Kidney capillary endothelial cell (primary cell): ENCODE measurements around the gene ANKRD39.
A peak's percentile ranks its signal among the peaks of the same experiment; 100 is the strongest.

Experiments
- DNase-seq: peaks from one replicate; pipeline ENCODE4 v3.0.0-alpha.2; 2018; ENCODE audit warnings: low spot score

ANKRD39 gene

DNA sequence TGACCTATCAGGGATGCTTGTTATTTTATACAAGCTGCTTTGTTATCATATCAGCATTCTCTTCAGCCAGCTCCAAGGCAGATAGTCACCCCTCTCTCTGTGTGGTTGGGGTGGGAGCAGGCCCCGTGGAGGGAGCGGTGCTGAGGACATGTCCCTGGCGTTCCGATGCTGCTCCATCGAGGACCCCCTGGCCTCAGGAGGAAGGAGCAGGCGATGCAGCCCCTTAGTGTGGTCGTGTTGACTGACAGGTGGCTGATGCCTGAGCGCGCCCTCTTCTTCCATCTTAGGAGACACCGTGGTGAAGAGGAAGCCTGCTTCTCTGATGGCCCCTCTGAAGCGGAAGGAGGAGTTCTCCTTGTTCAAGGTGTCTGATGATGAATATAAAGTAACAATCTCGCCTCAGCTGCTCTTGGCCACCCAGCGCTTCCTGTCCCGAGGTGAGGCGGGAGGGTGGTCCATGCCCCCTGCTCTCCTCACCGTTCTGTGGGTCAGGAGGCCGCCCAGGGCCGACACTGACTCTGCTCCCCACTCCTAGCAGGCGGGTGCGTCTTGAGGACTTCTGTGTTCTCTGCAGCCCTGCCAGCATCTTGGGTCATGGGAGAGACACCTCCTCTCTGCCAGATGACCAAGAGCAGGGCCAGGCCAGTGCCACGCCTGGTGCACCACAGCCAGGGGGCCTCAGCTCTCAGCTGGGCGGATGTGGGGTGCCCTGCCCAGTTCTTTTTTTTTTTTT is 31.1 kb downstream of the ANKRD39 start:
- DNase-seq: no peak

DNA sequence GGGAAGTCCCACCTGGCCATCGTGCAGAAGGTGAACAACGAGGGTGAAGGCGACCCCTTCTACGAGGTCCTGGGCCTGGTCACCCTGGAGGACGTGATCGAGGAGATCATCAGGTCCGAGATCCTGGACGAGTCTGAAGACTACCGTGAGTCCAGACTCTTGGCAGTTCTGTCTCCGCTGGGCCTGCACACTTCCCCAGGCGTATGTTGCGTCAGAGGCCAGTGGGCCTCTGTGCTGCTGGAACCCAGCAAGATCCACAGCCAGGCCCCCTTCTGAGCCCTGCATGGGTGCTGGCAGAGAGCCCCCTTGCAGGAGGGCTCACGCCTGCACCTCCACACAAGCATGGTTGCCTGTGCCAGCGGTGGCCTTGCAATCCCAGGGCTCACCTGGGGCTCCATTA is 32.8 kb downstream of the ANKRD39 start:
- DNase-seq: no peak

DNA sequence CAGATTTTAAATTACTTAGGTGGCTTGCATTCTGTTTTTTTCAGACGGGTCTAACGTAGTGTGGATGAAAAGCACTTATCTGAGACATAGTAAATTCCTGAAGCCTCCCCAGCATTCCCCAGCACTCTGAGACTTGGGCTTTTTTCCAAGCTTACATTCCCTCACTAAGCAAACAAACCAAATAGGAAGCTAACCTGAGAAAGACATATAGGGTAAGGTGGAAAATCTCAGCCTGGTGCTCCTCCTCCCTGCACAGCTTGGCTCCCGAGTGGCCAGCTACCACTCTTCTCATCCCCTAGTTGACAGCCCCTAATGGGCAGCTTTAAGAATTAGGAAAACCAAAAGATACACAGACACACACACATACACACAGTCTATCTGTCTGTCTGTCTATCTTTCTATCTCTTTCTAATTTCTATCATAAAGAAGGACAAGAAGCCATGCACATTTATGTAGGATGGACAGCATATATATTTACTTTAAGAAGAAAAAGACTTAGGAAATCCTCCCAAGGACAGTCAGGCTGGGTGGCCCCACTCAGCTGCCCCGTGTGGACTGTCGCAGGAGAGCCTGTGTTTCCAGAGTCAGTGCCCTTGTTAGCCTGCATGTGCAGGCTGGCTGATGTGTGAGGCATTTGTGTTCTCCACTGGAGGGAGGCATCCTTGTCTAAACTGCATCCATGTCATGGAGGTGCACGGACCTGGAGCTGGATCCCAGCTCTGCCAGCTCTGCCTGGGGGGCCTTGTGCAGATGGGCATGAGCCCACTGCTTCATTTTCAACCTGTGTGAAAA is 33.5 kb downstream of the ANKRD39 start:
- DNase-seq: no peak

DNA sequence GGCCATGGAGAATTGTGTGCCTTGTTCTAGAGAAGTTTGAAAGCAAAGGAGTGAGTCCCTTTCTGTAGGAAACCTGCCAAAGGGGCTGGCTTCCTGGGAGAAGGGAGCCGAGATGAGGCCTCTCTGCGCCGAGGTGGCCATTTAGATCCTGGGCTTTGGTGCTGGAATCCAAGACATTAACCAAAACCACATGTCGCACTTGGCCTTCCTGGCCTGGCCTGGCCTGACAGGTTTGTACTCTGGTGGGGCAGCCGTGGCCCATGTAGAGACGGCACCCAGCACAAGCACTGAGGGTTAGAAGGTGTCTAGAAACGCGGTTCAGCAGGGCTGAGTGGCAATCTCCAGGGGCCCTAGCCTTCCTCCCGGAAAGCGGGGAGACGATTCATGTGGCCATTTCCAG is 34.6 kb downstream of the ANKRD39 start:
- no peak for DNase-seq

DNA sequence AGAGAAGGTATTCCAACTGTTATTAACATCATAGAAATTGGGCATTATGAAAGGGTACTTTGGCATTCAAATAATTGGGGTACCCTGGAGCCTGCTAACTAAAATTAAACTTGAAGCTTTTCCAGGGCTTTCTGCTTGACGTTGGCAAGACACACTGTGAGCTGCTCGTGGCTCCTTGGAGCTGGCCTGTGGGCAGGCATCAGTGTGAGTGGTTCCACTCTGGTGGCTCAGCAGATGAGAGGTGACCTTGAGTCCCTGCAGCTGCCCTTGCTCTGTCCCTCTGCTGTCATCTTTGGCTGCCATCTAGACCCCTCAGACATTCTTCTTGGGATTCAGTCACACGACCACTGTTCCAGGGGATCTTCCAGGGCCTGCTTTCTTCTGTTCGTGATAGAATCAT is 35.0 kb downstream of the ANKRD39 start:
- no peak for DNase-seq

DNA sequence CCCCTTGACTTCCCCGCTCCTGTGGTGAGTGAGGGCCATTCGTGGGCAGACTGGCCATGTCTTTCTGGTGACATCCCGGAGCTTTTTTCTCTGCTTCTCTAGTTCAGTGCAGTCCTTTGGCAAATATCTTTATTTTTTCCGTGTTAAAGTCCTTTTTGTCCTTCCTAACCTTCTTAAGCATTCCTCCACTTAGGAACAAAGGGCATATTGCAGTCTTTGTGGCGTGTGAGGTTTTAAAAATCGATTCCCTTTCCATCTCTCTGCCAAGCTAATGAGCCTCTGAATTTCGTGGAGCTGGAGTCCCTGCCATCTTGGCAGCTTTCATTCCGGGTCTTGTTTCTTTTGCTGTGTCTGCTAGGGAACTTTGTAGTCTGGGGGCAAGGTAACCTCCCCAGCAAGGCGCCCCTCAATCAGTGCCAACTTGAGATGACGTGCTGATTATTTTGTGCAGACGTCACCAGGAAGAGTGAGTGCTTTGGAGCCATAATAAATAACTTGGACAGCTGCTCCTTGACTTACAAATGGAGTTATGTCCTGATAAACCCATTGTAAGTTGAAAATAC is 36.6 kb downstream of the ANKRD39 start:
- no peak for DNase-seq

DNA sequence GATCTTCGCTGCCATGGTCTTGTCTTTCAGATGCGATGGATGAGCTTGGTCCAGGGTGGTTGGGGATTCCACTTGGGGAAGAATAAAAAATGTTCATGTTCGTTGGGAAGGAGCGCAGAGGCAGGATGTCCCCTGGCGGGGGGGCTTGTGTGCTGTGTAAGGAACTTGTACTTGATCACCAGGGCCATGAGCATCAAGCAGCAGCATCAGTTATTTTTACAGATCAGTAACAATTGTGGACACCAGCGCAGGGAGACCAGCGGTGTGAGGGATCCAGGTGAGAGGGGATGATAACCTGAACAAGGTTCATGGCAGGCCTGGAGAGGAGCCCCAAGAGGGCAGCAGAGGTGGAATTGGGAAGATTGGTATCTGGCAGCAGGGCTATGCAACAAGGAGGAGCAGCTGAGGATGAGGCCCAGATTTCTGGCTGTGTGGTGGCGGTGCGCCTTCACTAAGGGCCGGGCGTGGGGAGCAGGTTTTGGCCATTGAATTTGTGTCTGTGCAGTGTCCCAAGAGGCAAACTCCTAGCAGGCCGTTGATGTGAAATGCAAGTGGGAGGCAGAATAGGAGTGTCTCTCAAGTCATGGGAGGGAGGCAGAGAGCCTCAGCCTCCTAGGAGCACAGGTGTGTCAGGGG is 37.8 kb downstream of the ANKRD39 start:
- no peak for DNase-seq

DNA sequence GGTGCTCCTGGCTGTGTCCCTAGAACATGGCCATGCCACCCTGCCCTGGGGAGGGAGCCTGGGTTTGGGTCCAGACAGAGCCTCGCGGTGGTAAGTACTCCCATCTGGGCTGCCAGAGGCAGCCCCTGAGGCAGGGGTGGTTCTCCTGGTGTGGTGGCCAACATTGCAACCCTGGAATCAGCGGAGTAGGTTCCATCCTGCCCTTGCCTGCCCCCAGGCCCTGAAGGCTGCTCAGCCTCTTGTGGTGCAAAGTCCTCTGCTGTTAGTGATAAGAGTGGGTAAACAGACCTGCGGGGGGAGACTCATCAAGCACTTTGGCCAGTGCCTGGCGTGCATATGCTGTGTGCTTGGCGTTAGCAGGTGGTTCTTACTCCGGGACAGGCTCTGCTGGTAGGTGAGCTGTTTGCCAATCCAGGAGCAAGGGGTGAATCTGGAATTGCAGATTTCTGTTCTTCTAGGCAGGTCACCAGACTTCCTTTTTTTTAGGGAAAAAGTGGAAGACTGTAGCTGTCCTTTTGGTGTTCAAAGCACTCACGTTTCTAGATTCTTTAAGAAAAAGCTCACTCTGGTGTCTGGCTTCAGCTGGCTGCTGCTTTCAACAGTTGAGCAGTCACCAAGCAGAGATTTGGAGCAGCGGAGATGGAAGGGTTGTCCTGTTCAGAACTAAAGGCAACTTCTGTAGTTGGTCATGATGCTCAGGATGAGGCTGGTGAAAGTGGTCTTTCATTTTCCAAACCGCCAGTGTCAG is 38.5 kb downstream of the ANKRD39 start:
- DNase-seq: no peak

DNA sequence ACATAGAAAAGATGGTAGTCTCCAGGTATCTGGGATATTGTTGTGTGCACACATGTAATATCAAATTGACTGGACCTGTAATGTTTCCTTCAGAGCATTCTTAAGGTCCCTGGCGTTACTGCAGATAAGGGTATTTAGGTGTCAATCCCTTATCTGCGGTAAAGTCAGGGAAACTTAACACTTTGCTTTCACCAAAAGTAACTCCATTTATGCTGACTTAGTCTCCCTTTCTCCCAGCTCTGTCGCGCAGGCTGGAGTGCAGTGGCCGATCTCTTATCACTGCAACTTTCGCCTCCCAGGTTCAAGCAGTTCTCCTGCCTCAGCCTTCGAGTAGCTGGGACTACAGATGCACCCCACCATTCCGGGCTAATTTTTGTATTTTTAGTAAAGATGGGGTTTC is 39.9 kb downstream of the ANKRD39 start:
- no peak for DNase-seq

DNA sequence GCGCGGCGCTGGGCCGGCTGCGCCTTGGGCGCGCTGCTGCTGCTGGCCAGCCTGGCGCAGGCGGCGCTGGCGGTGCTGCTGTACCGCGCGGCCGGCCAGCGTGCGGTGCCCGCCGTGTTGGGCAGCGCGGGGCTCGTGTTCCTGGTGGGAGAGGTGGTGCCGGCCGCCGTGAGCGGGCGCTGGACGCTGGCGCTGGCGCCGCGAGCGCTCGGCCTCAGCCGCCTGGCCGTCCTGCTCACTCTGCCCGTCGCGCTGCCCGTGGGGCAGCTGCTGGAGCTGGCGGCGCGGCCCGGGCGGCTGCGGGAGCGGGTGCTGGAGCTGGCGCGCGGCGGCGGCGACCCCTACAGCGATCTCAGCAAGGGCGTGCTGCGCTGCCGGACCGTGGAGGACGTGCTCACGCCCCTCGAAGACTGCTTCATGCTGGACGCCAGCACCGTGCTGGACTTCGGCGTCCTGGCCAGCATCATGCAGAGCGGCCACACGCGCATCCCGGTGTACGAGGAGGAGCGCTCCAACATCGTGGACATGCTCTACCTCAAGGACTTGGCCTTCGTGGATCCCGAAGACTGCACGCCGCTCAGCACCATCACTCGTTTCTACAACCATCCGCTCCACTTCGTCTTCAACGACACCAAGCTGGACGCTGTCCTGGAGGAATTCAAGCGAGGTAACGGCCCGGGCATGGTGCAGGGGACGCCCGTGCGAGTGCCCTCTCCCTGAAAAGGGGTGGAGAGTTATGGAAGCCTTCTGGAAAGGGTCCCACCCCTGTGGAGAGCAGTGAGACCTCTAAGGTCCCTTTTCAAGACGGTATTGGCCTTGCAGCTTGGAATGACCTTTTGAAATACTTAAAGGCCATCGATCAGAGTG is 40.7 kb downstream of the ANKRD39 start:
- DNase-seq: no peak

DNA sequence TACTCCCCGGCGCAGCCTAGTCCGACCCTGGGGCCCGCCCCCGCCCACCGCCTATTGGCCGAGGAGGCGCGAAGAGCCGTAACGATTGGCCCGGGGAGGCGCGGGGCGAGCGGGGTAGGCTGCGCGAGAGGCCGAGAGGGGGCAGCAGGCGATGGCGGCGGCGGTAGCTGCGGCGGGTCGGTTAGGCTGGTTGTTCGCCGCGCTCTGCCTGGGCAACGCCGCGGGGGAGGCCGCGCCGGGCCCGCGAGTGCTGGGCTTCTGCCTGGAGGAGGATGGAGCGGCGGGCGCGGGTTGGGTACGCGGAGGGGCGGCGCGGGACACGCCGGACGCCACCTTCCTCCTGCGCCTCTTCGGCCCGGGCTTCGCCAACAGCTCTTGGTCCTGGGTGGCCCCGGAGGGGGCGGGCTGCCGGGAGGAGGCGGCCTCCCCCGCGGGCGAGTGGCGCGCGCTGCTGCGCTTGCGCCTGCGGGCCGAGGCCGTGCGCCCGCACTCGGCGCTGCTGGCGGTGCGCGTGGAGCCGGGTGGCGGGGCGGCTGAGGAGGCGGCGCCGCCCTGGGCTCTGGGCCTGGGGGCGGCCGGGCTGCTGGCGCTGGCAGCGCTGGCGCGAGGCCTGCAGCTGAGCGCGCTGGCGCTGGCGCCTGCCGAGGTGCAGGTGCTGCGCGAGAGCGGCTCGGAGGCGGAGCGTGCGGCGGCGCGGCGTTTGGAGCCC is 41.5 kb downstream of the ANKRD39 start, which contains the start of gene CNNM3:
CNNM3 (plus strand) TSS at position 142 of the 709 bp plus-strand sequence; CDS start at position 152, 10 bp downstream.
- DNase-seq: peak; percentile 83

DNA sequence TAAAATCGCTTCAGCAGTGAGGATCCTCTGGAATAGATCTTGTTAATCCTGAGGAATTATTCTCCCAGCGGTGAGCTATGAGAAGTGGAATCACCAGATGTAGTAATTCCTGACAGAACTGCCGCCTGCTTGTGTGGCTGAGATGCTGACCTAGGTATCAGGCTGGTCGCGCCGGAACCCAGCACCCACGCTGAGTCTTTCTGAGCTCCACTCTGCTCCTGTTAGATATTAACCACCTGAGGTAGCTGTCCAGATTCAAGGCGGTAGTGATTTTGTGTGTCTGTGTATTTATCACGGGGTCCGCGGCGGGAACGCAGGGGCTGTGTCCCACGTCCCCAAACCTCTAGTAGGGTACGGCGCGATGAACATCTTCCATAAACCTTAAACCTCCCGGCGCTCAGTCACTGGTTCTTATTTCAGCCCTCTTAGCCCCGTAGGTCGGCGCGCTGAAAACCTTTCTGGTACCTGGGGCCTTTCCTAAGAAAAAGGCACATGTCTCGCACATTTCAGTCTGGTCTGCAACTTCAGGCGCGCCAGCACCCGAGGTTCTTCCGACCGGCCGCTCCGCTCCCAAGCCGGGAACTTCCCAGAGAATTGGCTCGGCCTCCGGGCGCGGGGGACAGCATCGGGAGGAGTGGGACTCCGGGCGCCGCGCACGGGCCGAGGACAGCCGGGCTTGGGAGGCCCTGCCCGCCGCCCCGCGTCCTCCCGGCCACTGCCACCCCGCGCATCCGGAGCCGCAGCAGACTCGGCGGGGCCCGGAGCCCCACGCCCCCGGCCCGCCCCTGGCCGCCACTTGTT is 42.3 kb downstream of the ANKRD39 start:
- DNase-seq: no peak

DNA sequence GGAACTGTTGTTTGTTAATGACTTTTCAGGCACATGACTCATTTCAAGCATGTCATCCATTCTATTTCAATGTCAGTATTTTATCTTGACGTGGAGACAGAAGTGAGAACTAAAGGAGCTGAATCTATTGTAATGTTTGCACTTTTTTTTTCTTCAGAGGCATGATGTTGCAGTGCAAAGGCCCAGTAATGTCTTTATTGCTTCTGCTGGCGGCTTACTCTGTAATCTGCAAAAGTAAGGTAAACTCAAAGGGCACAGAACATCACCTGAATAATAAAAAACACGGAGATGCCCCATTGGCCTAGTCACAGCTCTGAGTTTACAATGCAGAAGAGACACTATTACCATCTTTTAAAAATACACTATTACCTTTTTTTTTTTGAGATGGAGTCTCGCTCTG is 44.2 kb downstream of the ANKRD39 start:
- no peak for DNase-seq

DNA sequence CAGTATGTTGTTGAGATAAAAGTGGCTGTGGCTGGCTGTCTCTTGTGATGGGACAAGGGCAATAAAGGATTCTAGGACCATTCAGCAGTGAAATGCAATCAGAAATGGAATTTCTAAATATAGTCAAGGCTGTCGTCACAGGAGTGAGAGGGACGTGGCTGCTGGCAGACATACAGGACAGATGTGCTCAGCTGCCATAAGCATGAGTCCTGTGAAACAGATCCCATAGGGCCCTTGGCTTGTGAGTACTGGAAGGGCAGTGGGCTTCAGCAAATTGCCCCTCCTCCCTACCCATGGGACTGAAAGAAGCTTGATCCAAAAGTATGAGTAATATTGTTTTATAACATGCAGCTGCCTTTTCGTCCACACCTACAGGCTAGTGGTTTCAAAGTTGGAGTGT is 45.9 kb downstream of the ANKRD39 start:
- DNase-seq: no peak

DNA sequence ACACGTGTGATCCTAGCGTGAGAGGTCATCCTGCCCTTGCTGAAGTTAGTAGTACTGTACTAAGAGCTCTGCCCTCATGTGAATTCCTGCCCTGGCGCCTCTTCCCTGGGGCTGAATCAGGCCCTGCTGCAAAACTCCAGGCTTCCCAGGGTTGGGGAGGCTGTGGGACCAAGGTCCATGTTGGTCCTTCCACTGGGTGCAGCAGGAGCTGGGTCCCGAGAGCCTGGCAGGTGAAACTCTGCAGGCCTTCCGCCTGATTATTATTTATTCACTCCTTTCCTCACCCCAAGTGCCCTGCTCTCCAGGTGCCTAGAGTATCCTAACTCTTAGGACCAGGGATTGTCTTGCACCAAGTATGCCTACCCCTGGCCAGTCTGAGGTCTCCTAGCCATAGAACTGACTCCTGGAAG is 47.0 kb downstream of the ANKRD39 start:
- no peak for DNase-seq

DNA sequence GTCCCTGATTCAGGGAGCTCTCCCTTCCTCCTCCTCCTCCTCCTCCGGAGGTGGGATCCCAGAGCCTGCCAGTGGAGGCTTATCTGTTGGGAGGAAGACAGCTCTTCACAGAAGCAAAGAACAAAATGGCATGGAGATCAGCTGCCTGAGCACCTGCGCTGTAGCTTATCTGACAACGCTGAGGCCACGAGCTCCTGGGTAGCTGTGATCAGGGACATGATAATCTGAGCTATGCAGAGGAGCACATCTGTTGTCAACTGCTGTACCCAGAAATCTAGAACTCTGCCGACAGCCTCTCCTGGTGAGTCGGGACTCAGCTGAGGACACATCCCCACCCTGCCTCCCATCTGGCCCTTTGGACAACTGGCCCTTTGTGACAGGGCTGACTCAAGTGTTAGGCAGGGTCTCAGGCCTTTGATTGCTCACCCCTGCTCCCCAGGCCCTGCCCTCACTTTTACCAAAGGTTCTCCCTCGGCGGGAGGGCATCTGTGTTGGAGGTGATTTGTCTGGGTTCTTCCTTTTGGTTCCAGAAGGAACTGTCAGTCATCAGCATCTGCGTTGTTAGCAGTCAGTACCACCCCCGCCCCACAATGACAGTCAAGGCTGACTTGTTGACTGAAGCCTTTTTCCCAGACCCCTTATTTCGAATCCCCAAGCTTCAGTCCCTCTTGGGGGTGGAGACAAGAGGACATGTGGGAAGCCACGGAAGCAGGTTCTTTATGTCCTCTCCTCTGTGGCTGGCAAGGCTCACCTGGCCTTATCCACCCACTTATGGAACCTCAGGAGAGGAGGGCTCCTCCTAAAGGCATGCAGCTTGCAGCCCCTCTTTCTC is 47.6 kb downstream of the ANKRD39 start:
- DNase-seq: no peak

DNA sequence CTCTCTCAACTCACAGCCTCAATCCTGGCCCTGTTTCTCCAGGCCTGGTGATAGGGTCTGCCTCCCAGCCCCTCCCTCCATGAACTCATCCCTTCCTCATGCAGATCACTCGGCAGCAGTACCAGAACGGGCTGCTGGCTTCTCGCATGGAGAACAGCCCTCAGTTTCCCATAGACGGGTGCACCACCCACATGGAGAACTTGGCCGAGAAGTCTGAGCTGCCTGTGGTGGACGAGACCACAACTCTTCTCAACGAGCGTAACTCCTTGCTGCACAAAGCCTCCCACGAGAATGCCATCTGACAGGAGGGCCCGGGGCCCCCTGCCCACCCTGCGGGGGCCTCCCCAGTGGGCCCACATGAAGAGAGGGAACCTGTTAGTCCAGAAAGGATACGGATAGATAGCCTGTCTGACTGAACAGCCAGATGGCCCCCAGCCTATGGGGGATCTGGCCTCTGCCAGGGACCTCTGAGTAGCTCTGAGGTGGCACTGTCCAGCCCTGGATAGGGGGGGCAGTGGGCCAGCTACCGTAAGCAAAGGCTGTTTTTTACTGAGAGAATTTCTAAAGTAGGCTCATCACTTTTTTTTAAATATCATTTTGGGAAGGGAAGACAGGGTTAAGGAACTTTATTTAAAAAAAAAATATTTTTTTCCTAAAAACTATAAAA is 48.5 kb downstream of the ANKRD39 start:
- DNase-seq: no peak
